CD4-positive, alpha-beta memory T cell (primary cell): ENCODE measurements around the gene BRD7. TPM values are rescaled to one million over a fixed set of nuclear protein-coding genes. Genes with fewer than 3 reads are reported as not detected.

ENCODE experiments used
- CTCF ChIA-PET: fragments of 350-600 bp; sonication (Branson Sonifier 250); formaldehyde crosslinking; loops from one replicate; lab custom pipeline; 2021; ENCODE audit warnings: inconsistent platforms; ENCODE audit not compliant: partially characterized antibody; lab: Charles Lee
- POLR2A ChIA-PET: fragments of 350-600 bp; sonication (Branson Sonifier 250); formaldehyde crosslinking; loops from one replicate; lab custom pipeline; 2021; ENCODE audit not compliant: partially characterized antibody; lab: Charles Lee
- DNase-seq, 5 donors: peaks; one replicate each; pipeline versions ENCODE4 v3.0.0 to v3.0.0-alpha.2; 2020 to 2022; ENCODE audit warnings: mixed read lengths in 1 of 5
- H3K27ac ChIP-seq: one replicate; pipeline ENCODE4 v1.7.0; 2013; ENCODE audit warnings: low read depth, low read length
- H3K27me3 ChIP-seq: 2 replicates; pipeline ENCODE4 v1.7.0; 2013; ENCODE audit warnings: mild to moderate bottlenecking, low read length, moderate library complexity; ENCODE audit not compliant: insufficient read depth
- H3K36me3 ChIP-seq: 2 replicates; pipeline ENCODE4 v1.7.0; 2013; ENCODE audit warnings: mild to moderate bottlenecking, low read length, moderate library complexity; ENCODE audit not compliant: insufficient read depth
- H3K4me1 ChIP-seq: 2 replicates; pipeline ENCODE4 v1.7.0; 2013; ENCODE audit warnings: mild to moderate bottlenecking, low read length, moderate library complexity; ENCODE audit not compliant: insufficient read depth
- H3K4me3 ChIP-seq, 2 donors: one replicate each; pipeline ENCODE4 v1.7.0; 2013; ENCODE audit warnings: low read length in 2 of 2, mild to moderate bottlenecking in 1 of 2
- H3K9me3 ChIP-seq, 2 donors: one replicate each; pipeline ENCODE4 v1.7.0; 2013; ENCODE audit warnings: low read length in 2 of 2, control low read depth in 1 of 2; ENCODE audit not compliant: control insufficient read depth in 1 of 2
- H3K27ac Mint-ChIP-seq, 7 donors: one replicate each; pipeline ENCODE4 v1.8.0; 2020 to 2021; ENCODE audit warnings: mixed read lengths in 7 of 7, mild to moderate bottlenecking in 6 of 7, inconsistent platforms in 3 of 7, moderate library complexity in 3 of 7
- H3K27me3 Mint-ChIP-seq, 2 donors: one replicate each; pipeline ENCODE4 v1.8.0; 2020 to 2021; ENCODE audit warnings: mixed read lengths in 2 of 2
- H3K36me3 Mint-ChIP-seq, 2 donors: one replicate each; pipeline ENCODE4 v1.8.0; 2020 to 2021; ENCODE audit warnings: mixed read lengths in 2 of 2, inconsistent platforms in 1 of 2, mild to moderate bottlenecking in 1 of 2
- H3K4me1 Mint-ChIP-seq, 4 donors: one replicate each; pipeline ENCODE4 v1.8.0; 2020 to 2021; ENCODE audit warnings: mixed read lengths in 4 of 4, mild to moderate bottlenecking in 1 of 4
- H3K4me3 Mint-ChIP-seq, 8 donors: one replicate each; pipeline ENCODE4 v1.8.0; 2020 to 2021; ENCODE audit warnings: mixed read lengths in 8 of 8, mild to moderate bottlenecking in 7 of 8, moderate library complexity in 6 of 8, inconsistent platforms in 3 of 8
- H3K9me3 Mint-ChIP-seq, 8 donors: one replicate each; pipeline ENCODE4 v1.8.0; 2020 to 2021; ENCODE audit warnings: mixed read lengths in 8 of 8, mild to moderate bottlenecking in 5 of 8, inconsistent platforms in 3 of 8, moderate library complexity in 1 of 8
- intact Hi-C: fragments of 100-400 bp; cut with micrococcal nuclease; formaldehyde crosslinking; loops from one replicate; pipeline ENCODE4 v1.15.1; 2023
- microRNA-seq: library from miRNA; unstranded; fragments of <30 nt; microRNA quantifications from one replicate; pipeline ENCODE4 v1.2.0, GENCODE V29; 2021; ENCODE audit warnings: borderline replicate concordance, borderline number of aligned reads, borderline microRNAs expressed, mixed read lengths
- polyA plus RNA-seq, 2 donors: library from polyadenylated mRNA; unstranded; fragments of 300-500 nt; fragmentation: Illumina TruSeq; gene quantifications; one replicate each; pipeline ENCODE4 v1.2.3, GENCODE V29; 2021
- total RNA-seq, 2 experiments: library from RNA; stranded (reverse); gene quantifications; one replicate each; pipeline ENCODE4 v1.2.3, GENCODE V29; 2021

The BRD7 gene
- total and polyA plus RNA-seq, 4 experiments from 2014 or later: 18.1 to 97.7 (median 77.0) TPM

DNA sequence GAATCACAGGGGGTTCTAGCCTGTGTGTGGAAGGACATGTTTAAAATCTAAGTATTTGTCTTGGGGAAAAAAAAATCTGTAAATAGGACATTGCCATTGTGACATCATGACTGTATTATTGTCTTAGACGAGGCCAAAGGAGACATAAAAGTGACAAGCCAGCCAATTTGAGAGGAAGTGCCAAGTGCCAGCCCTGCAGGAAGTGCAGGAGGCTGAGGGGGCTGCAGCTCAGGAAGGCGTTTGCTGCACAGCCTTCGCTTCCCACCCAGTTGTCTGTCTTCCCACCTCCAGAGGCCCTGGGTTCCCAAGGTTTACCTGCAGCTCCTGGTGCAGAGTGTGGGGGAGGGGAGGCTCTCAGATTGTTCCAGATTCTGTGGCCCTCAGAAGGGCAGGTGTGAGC lies 101.1 kb downstream of the BRD7 start:
- peaks cover 72% of the 10 kb centered on the region for H3K4me1 ChIP-seq
- ChIA-PET CTCF (interaction anchor here (1.2 to 15.2 kb wide), 5 partner anchors 13 to 539 kb away, joined by 5 to 155 read pairs (median 10); no protein-coding TSS in a partner anchor), POLR2A (interaction anchor here (0.7 to 12.4 kb wide), 10 partner anchors 15 to 476 kb away, joined by 3 to 252 read pairs (median 6); partner anchors contain the start of gene CYLD)
- H3K27ac Mint-ChIP-seq: peak overlapping the region; percentile 95 to 99 (median 98)
- H3K9me3 Mint-ChIP-seq: no peaks in the 10 kb centered on the region
- H3K4me3 ChIP-seq: peak overlapping the region; percentile 75 to 76
- peaks cover 45 to 94% (median 66%) of the 10 kb centered on the region in 4 donors for H3K4me1 Mint-ChIP-seq
- intact Hi-C loops: loop anchor here (2.0 to 5.0 kb wide), 7 partner anchors 13 to 415 kb away; partner anchors contain the start of genes NKD1, SNX20 and TENT4B
- H3K9me3 ChIP-seq: no peaks in the 10 kb centered on the region
- H3K27me3 Mint-ChIP-seq: no peaks in the 10 kb centered on the region
- peak overlapping the region; percentile 93 to 99 (median 98) for H3K4me3 Mint-ChIP-seq
- peaks cover 12 to 48% of the 10 kb centered on the region in 2 donors for H3K36me3 Mint-ChIP-seq
- peak overlapping the region; percentile 81 for H3K27ac ChIP-seq
- DNase-seq: peak in 3 of 5 donors; percentile 42 to 61 (median 52)
- no peaks in the 10 kb centered on the region for H3K27me3 ChIP-seq
- H3K36me3 ChIP-seq: peaks cover 5% of the 10 kb centered on the region

DNA sequence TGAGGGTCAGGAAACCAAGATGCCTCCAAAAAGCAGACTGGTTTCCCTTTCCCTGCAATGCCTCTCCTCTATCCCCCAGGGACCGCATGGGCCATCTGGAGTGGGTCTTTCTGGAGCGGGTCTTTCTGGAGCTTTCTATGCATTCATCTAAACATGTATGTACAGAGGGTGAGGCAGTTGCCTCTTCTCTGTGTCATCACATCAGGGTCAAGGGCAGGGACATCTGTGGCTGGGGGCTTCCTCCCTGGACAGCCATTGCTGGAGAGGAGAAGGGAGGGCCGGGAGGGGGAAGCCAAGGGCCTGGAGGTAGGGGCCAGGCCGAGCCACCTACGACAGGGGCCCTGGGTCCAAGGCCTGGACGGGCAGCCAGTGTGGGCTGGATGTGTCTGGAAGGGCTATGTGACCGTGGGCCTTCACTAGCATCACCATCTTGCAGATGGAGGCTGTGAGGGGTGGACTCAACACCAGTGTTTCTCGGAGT lies 101.6 kb downstream of the BRD7 start:
- no peaks in the 10 kb centered on the region for H3K9me3 Mint-ChIP-seq

DNA sequence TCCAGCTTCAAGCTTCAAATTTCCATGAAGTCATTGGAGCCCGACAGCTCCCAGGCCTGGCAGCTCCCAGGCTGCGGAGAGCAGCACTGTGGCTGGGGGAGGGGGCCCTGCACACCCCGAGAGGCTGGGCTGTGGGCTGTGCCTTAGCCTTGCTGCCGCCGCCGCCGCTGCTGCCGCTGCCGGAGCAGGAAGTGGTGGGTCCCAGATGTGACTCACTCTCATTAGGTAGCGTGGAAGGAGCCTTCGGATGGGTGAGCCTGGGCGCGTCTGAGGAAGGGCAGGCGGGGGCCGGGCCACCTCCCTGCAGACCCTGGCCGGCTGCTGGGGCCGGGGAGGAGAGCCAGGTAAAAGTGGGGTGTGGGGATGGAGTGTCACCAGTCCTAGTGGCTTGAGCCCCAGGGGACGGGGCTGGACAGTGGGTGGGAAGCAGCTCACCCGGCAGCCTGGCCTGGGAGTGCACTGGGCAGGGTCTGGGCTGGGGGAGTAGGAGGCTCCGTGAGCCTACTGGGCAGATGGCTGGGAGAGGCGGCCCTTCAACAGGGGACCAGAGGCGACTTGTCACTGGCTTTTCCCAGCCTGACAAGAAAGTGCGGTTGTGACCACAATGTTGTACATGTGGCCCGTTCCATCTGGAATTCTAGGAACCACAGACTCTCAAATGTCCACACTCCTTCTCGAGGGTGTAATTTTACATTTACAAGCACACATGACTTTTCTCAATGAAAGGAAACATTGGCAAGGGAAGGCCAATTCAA lies 102.3 kb downstream of the BRD7 start, which contains the start of gene ADCY7:
Gene ADCY7 (plus strand): TSS at position 215 of the 755 bp plus-strand sequence. CDS start 21,629 bp downstream, outside the sequence.
- no peaks in the 10 kb centered on the region for H3K9me3 Mint-ChIP-seq
- H3K27ac Mint-ChIP-seq: peak within 1 kb of the TSS; percentile 95 to 99 (median 98)
- ChIA-PET CTCF (interaction anchor here (0.8 to 15.2 kb wide), 24 partner anchors 8 to 540 kb away, joined by 3 to 155 read pairs (median 4); no protein-coding TSS in a partner anchor), POLR2A (interaction anchor here (0.6 to 12.4 kb wide), 18 partner anchors 8 to 480 kb away, joined by 3 to 252 read pairs (median 4); partner anchors contain the start of gene CNEP1R1)
- peaks cover 7 to 42% of the 10 kb centered on the region in 2 donors for H3K36me3 Mint-ChIP-seq
- intact Hi-C loops: loop anchor here (1.0 to 5.0 kb wide), 8 partner anchors 8 to 416 kb away; partner anchors contain the start of genes NKD1, SNX20 and TENT4B
- peaks cover 40 to 84% (median 56%) of the 10 kb centered on the region in 4 donors for H3K4me1 Mint-ChIP-seq
- Histone ChIP-seq H3K4me1 (peaks cover 60% of the 10 kb centered on the region), H3K4me3 (peak within 1 kb of the TSS; percentile 75 to 76), H3K27ac (peak within 1 kb of the TSS; percentile 81), H3K36me3 (no peaks in the 10 kb centered on the region), H3K9me3 (no peaks in the 10 kb centered on the region), H3K27me3 (no peaks in the 10 kb centered on the region)
- H3K4me3 Mint-ChIP-seq: peak within 1 kb of the TSS; percentile 93 to 99 (median 98)
- peak; percentile 77 to 92 (median 80) for DNase-seq
- no peaks in the 10 kb centered on the region for H3K27me3 Mint-ChIP-seq

More for the DNA sequence above, 101.6 kb downstream of the BRD7 start:
- peaks cover 67% of the 10 kb centered on the region for H3K4me1 ChIP-seq
- no peaks in the 10 kb centered on the region for H3K27me3 ChIP-seq
- H3K36me3 Mint-ChIP-seq: peaks cover 8 to 45% of the 10 kb centered on the region in 2 donors
- H3K4me1 Mint-ChIP-seq: peaks cover 42 to 91% (median 62%) of the 10 kb centered on the region in 4 donors
- peak overlapping the region; percentile 93 to 99 (median 98) for H3K4me3 Mint-ChIP-seq
- peak overlapping the region; percentile 81 for H3K27ac ChIP-seq
- peak in 1 of 5 donors; percentile 20 for DNase-seq
- peaks cover under 1% of the 10 kb centered on the region for H3K36me3 ChIP-seq
- peak overlapping the region; percentile 95 to 99 (median 98) for H3K27ac Mint-ChIP-seq
- peak overlapping the region; percentile 75 to 76 for H3K4me3 ChIP-seq
- no peaks in the 10 kb centered on the region for H3K27me3 Mint-ChIP-seq
- CTCF ChIA-PET: interaction anchor here (1.4 to 15.2 kb wide), 7 partner anchors 7 to 399 kb away, joined by 4 to 155 read pairs (median 26); no protein-coding TSS in a partner anchor
- intact Hi-C loops: loop anchor here (2.0 to 5.0 kb wide), 7 partner anchors 14 to 415 kb away; partner anchors contain the start of genes NKD1, SNX20 and TENT4B
- POLR2A ChIA-PET: interaction anchor here (0.7 to 12.4 kb wide), 10 partner anchors 7 to 477 kb away, joined by 3 to 252 read pairs (median 18); no protein-coding TSS in a partner anchor
- no peaks in the 10 kb centered on the region for H3K9me3 ChIP-seq

Small RNA genes lying within 50 kb of the gene (microRNA-seq; reads per million reads assigned to microRNA genes)
- gene MIR6771: not detected

Other genes with a start within 250 kb of the BRD7 start
- 10 to 100 TPM; 22.4 to 23.5 TPM for gene TENT4B, start 215.7 kb downstream of the BRD7 start, total RNA-seq
- 1 to 10 TPM; 2.7 to 8.1 TPM for gene TENT4B, start 215.7 kb downstream of the BRD7 start, polyA plus RNA-seq
- 100 to 1,000 TPM; 230 to 235 TPM for gene ADCY7, start 102.4 kb downstream of the BRD7 start, total RNA-seq
- gene ADCY7, start 102.4 kb downstream of the BRD7 start, polyA plus RNA-seq: 10 to 100 TPM; 34.8 to 69.7 TPM
- 1 to 10 TPM; 3.8 to 4.6 TPM for gene NKD1, start 179.4 kb upstream of the BRD7 start, total RNA-seq
- under 1 TPM in 1 of 2 donors, not detected in 1; 0.48 TPM for gene NKD1, start 179.4 kb upstream of the BRD7 start, polyA plus RNA-seq